Caco-2 (cell line): ENCODE results near the gene AMBRA1. TPM values are rescaled to one million over a fixed set of nuclear protein-coding genes. Genes with fewer than 3 reads are reported as not detected.
A peak's percentile ranks its signal among the peaks of the same experiment; 100 is the strongest.

Experiments
- BruUV-seq: library from RNA; stranded (reverse); fragments of 400-500 nt; replicated peaks from 2 replicates; lab custom pipeline; 2021; lab: Mats Ljungman, UMichigan
- CTCF ChIA-PET: fragments of 300-600 bp; sonication (Branson Sonifier 250); formaldehyde crosslinking; loops from one replicate; lab custom pipeline; 2022; ENCODE audit warnings: antibody characterized with exemption; lab: Charles Lee
- POLR2A ChIA-PET: fragments of 300-600 bp; sonication (Branson Sonifier 250); formaldehyde crosslinking; loops from one replicate; lab custom pipeline; 2022; ENCODE audit warnings: antibody characterized with exemption; lab: Charles Lee
- DNase-seq, 2 experiments: peaks; one replicate each; pipeline versions ENCODE4 v3.0.0 to v3.0.0-alpha.2; 2020 to 2022
- H3K27me3 ChIP-seq: replicated peaks from 2 replicates; pipeline ENCODE4 v1.6.0; 2011; ENCODE audit warnings: low read length; ENCODE audit not compliant: control insufficient read depth, insufficient read depth
- H3K36me3 ChIP-seq: 2 replicates; pipeline ENCODE4 v1.5.1; 2011; ENCODE audit warnings: low read length; ENCODE audit not compliant: control insufficient read depth, insufficient read depth
- H3K4me1 ChIP-seq: fragments of 250-450 bp; sonication (Bioruptor Pico); 2 replicates; pipeline ENCODE4 v1.5.1; 2020; ENCODE audit warnings: mild to moderate bottlenecking
- H3K4me3 ChIP-seq: 2 replicates; pipeline ENCODE4 v1.5.1; 2011; ENCODE audit warnings: low read depth, mild to moderate bottlenecking, control low read depth, low read length
- H3K9me3 ChIP-seq: fragments of 250-450 bp; sonication (Bioruptor Pico); 2 replicates; pipeline ENCODE4 v1.5.1; 2020; ENCODE audit warnings: mild to moderate bottlenecking, moderate library complexity
- H3K27ac Mint-ChIP-seq: one replicate; pipeline ENCODE4 v1.8.0; 2022; ENCODE audit warnings: mixed read lengths; ENCODE audit not compliant: unreplicated experiment
- H3K27me3 Mint-ChIP-seq: one replicate; pipeline ENCODE4 v1.8.0; 2022; ENCODE audit warnings: mixed read lengths; ENCODE audit not compliant: insufficient read depth, unreplicated experiment
- H3K36me3 Mint-ChIP-seq: one replicate; pipeline ENCODE4 v1.8.0; 2022; ENCODE audit warnings: mild to moderate bottlenecking, mixed read lengths; ENCODE audit not compliant: insufficient read depth, unreplicated experiment
- H3K4me1 Mint-ChIP-seq: one replicate; pipeline ENCODE4 v1.8.0; 2022; ENCODE audit warnings: low read depth, mixed read lengths; ENCODE audit not compliant: unreplicated experiment
- H3K4me3 Mint-ChIP-seq: one replicate; pipeline ENCODE4 v1.8.0; 2022; ENCODE audit warnings: mild to moderate bottlenecking, moderate library complexity, mixed read lengths; ENCODE audit not compliant: unreplicated experiment
- H3K9me3 Mint-ChIP-seq: one replicate; pipeline ENCODE4 v1.8.0; 2022; ENCODE audit warnings: mixed read lengths; ENCODE audit not compliant: unreplicated experiment
- CTCF ChIP-seq, 2 experiments: fragments of 200-600 bp in 1 of 2; IDR thresholded peaks; 1 replicate in 1 of 2; 2 replicates in 1 of 2; pipeline versions ENCODE4 v1.5.1 to v1.8.0; 2011 to 2022; ENCODE audit warnings: antibody characterized with exemption in 1 of 2, control low read depth in 1 of 2, inconsistent platforms in 1 of 2, low read depth in 1 of 2, low read length in 1 of 2, mild to moderate bottlenecking in 1 of 2, moderate library complexity in 1 of 2; ENCODE audit not compliant: insufficient read depth in 1 of 2, severe bottlenecking in 1 of 2, unreplicated experiment in 1 of 2
- intact Hi-C: fragments of 100-400 bp; cut with micrococcal nuclease; formaldehyde crosslinking; loops from one replicate; pipeline ENCODE4 v1.10.0; 2022; ENCODE audit not compliant: unreplicated experiment
- total RNA-seq: library from RNA; stranded (reverse); gene quantifications from 2 replicates; pipeline ENCODE4 v1.2.3, GENCODE V29; 2022

The AMBRA1 gene
- total RNA-seq, 1 experiment from 2014 or later: 48.1 TPM

GRCh38 chr11:46529928-46530574, 63.8 kb downstream of the AMBRA1 start:
- H3K9me3 ChIP-seq: peaks cover 5% of the 10 kb centered on the region; the same call in 1 of the 2 replicates
- H3K36me3 Mint-ChIP-seq: peaks cover 49% of the 10 kb centered on the region
- POLR2A ChIA-PET: no interaction called here

GRCh38 chr11:46529095-46529905, 64.5 kb downstream of the AMBRA1 start:
- peaks cover 5% of the 10 kb centered on the region; the same call in 1 of the 2 replicates for H3K9me3 ChIP-seq
- POLR2A ChIA-PET: no interaction called here
- no peak overlapping the region for H3K27ac Mint-ChIP-seq

More at GRCh38 chr11:46529928-46530574, 63.8 kb downstream of the AMBRA1 start:
- DNase-seq: no peak
- Mint-ChIP-seq H3K27me3 (no peaks in the 10 kb centered on the region), H3K9me3 (no peaks in the 10 kb centered on the region), H3K4me1 (peaks cover 13% of the 10 kb centered on the region), H3K4me3 (no peak overlapping the region), H3K27ac (no peak overlapping the region)
- peaks cover 1% of the 10 kb centered on the region; the same call in 1 of the 2 replicates for H3K36me3 ChIP-seq
- H3K4me3 ChIP-seq: no peak overlapping the region
- no TSS peak for BruUV-seq
- no peaks in the 10 kb centered on the region for H3K4me1 ChIP-seq
- intact Hi-C loops: loop anchor here (2.0 kb wide), 2 partner anchors 39 to 141 kb away; no protein-coding TSS in a partner anchor
- no peak for TF ChIP-seq CTCF (IDR thresholded peaks at IDR 0.05; ENCODE audit: insufficient read depth in 1 of 2, low read depth in 1 of 2, low read length in 1 of 2, severe bottlenecking in 1 of 2, unreplicated experiment in 1 of 2)
- no peaks in the 10 kb centered on the region for H3K27me3 ChIP-seq
- CTCF ChIA-PET: interaction anchor here (0.6 to 1.7 kb wide), 9 partner anchors 11 to 141 kb away, joined by 3 to 24 read pairs (median 3); no protein-coding TSS in a partner anchor

More at GRCh38 chr11:46529095-46529905, 64.5 kb downstream of the AMBRA1 start:
- no peak overlapping the region for H3K4me3 Mint-ChIP-seq
- Histone ChIP-seq H3K36me3 (peaks cover 1% of the 10 kb centered on the region; the same call in 1 of the 2 replicates), H3K4me3 (no peak overlapping the region), H3K4me1 (no peaks in the 10 kb centered on the region), H3K27me3 (no peaks in the 10 kb centered on the region)
- H3K9me3 Mint-ChIP-seq: no peaks in the 10 kb centered on the region
- CTCF ChIA-PET: interaction anchor here (0.5 to 1.7 kb wide), 12 partner anchors 10 to 141 kb away, joined by 3 to 24 read pairs (median 3); no protein-coding TSS in a partner anchor
- peak; percentile 91 to 94 for TF ChIP-seq CTCF (IDR thresholded peaks at IDR 0.05; ENCODE audit: insufficient read depth in 1 of 2, low read depth in 1 of 2, low read length in 1 of 2, severe bottlenecking in 1 of 2, unreplicated experiment in 1 of 2)
- peak; percentile 71 to 81 for DNase-seq
- H3K27me3 Mint-ChIP-seq: no peaks in the 10 kb centered on the region
- intact Hi-C loops: loop anchor here (2.0 kb wide), 2 partner anchors 38 to 140 kb away; no protein-coding TSS in a partner anchor
- peaks cover 8% of the 10 kb centered on the region for H3K4me1 Mint-ChIP-seq
- peaks cover 50% of the 10 kb centered on the region for H3K36me3 Mint-ChIP-seq
- no TSS peak for BruUV-seq
